Adrenal gland (tissue), 12 donors: ENCODE measurements around the gene FOXQ1. TPM values are rescaled to one million over a fixed set of nuclear protein-coding genes. Genes with fewer than 3 reads are reported as not detected.
"Not testable (repeated sequence)": the region's sequence is repeated elsewhere in the genome, so short reads cannot be mapped to it uniquely, and the experiment has no call there.

Source experiments
- DNase-seq, 7 donors: peaks; one replicate each; pipeline ENCODE4 v3.0.0-alpha.2; 2019 to 2020
- H3K27ac ChIP-seq, 5 donors: fragments of 200-600 bp; sonication (generic) in 4 of 5; 1 replicate in 3 of 5; 2 replicates in 2 of 5; pipeline versions ENCODE4 v1.5.1 to v1.8.0; 2016 to 2020; ENCODE audit warnings: mild to moderate bottlenecking in 1 of 5
- H3K27me3 ChIP-seq: fragments of 200-600 bp; 2 replicates; pipeline ENCODE4 v1.8.0; 2021
- H3K36me3 ChIP-seq, 2 donors: fragments of 200-600 bp; replicated peaks in 1 of 2; 1 replicate in 1 of 2; 2 replicates in 1 of 2; pipeline versions ENCODE4 v1.5.1 to v1.8.0; 2018 to 2022
- H3K4me1 ChIP-seq, 2 donors: fragments of 200-600 bp; replicated peaks in 1 of 2; 1 replicate in 1 of 2; 2 replicates in 1 of 2; pipeline versions ENCODE4 v1.5.1 to v1.8.0; 2018 to 2021
- H3K4me3 ChIP-seq, 4 donors: fragments of 200-600 bp; sonication (generic) in 3 of 4; one replicate each; pipeline ENCODE4 v1.5.1; 2016 to 2018
- H3K9me3 ChIP-seq, 3 donors: fragments of 200-600 bp; sonication (generic) in 1 of 3; replicated peaks in 1 of 3; 1 replicate in 2 of 3; 2 replicates in 1 of 3; pipeline versions ENCODE4 v1.5.1 to v1.8.0; 2016 to 2021
- POLR2A ChIP-seq, 2 donors: fragments of 450-650 bp; IDR thresholded peaks; one replicate each; pipeline ENCODE4 v1.6.1; 2017; ENCODE audit warnings: antibody characterized with exemption in 2 of 2, mild to moderate bottlenecking in 2 of 2, moderate library complexity in 1 of 2
- WGBS, 4 donors: extraction: QIAGEN DNeasy Blood & Tissue Kit in 2 of 4; methylation state at CpG; one replicate each; pipeline versions ENCODE4 v1.1.5 to v1.1.7; 2013 to 2017; 5-methylcytosine and 5-hydroxymethylcytosine counted together
- intact Hi-C, 2 donors: fragments of 100-400 bp; cut with DNase I; formaldehyde crosslinking; loops; one replicate each; pipeline versions ENCODE4 v1.14.1 to v1.15.0; 2022 to 2023
- polyA plus RNA-seq, 3 donors: library from polyadenylated mRNA; stranded (reverse); fragments of 200-250 nt in 2 of 3; fragments of 350-450 nt in 1 of 3; fragmentation: Illumina TruSeq in 1 of 3; extraction: RNeasy Lipid Tissue Mini Kit (QIAGEN cat#74804) in 1 of 3; gene quantifications; one replicate each; pipeline ENCODE4 v1.2.3, GENCODE V29; 2013 to 2014
- total RNA-seq, 9 donors: library from RNA; depleted of rRNA in 4 of 9; stranded (reverse); fragments of >200 nt in 4 of 9; fragments of 120-200 nt in 1 of 9; fragmentation: NEBNext Ultra II Directional in 1 of 9; extraction: Animal tissue kit (Norgen Biotek cat#: 25700) in 1 of 9; gene quantifications; one replicate each; pipeline versions ENCODE4 v1.1.0 to v1.2.4, GENCODE V29; 2013 to 2023
- TF ChIP-seq, protein P1 (sequence below), 6 experiments: fragments of 450-650 bp in 4 of 6; fragments of 200-600 bp in 2 of 6; sonication (generic) in 1 of 6; IDR thresholded peaks; 1 replicate in 5 of 6; 2 replicates in 1 of 6; pipeline versions ENCODE4 v1.5.1 to v1.8.0; 2016 to 2021; ENCODE audit warnings: antibody characterized with exemption in 6 of 6, mild to moderate bottlenecking in 2 of 6, moderate library complexity in 1 of 6
- donor health status: healthy with polysubstance abuse.
- donor health status: Bipolar disorder and iron deficiency.
- donor health status: DM: yes; HTN: yes; CAD: no.
- donor health status: DM: no; HTN: no; CAD: no.
- donor health status: DM: no; HTN: no; CAD: no.
- donor health status: DM: yes; HTN: yes; CAD: no.

Gene FOXQ1
- total and polyA plus RNA-seq, 12 donors = 0.05 to 0.24 (median 0.11) TPM; not detected in 9

GRCh38 chr6:1316489-1316971, 4.6 kb downstream of the FOXQ1 start:
- Histone ChIP-seq H3K36me3 (no peaks in the 10 kb centered on the region), H3K4me3 (peak overlapping the region in 3 of 4 donors; percentile 13 to 64 (median 24)), H3K27me3 (peaks cover 46% of the 10 kb centered on the region), H3K4me1 (peaks cover 3% of the 10 kb centered on the region in 2 donors), H3K9me3 (no peaks in the 10 kb centered on the region), H3K27ac (no peak overlapping the region)
- no peak for TF ChIP-seq POLR2A (IDR thresholded peaks at IDR 0.05)
- TF ChIP-seq, protein P1, sequence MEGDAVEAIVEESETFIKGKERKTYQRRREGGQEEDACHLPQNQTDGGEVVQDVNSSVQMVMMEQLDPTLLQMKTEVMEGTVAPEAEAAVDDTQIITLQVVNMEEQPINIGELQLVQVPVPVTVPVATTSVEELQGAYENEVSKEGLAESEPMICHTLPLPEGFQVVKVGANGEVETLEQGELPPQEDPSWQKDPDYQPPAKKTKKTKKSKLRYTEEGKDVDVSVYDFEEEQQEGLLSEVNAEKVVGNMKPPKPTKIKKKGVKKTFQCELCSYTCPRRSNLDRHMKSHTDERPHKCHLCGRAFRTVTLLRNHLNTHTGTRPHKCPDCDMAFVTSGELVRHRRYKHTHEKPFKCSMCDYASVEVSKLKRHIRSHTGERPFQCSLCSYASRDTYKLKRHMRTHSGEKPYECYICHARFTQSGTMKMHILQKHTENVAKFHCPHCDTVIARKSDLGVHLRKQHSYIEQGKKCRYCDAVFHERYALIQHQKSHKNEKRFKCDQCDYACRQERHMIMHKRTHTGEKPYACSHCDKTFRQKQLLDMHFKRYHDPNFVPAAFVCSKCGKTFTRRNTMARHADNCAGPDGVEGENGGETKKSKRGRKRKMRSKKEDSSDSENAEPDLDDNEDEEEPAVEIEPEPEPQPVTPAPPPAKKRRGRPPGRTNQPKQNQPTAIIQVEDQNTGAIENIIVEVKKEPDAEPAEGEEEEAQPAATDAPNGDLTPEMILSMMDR (IDR thresholded peaks at IDR 0.05) = no peak
- peak in 2 of 7 donors; percentile 9 to 17 for DNase-seq
- 0 to 3% (median 1%) methylated on average over 3 to 33 of the region's 35 CpGs for WGBS, 4 donors
- intact Hi-C loops = no loop called here

GRCh38 chr6:1317302-1317815, 5.5 kb downstream of the FOXQ1 start:
- Histone ChIP-seq H3K9me3 (no peaks in the 10 kb centered on the region), H3K27me3 (peaks cover 37% of the 10 kb centered on the region), H3K27ac (no peak overlapping the region), H3K36me3 (no peaks in the 10 kb centered on the region), H3K4me1 (no peaks in the 10 kb centered on the region), H3K4me3 (no peak overlapping the region)
- intact Hi-C loops = no loop called here
- WGBS, 4 donors = 47 to 98% (median 90%) methylated on average over 8 to 43 of the region's 43 CpGs
- TF ChIP-seq, protein P1 (IDR thresholded peaks at IDR 0.05) = no peak
- no peak for TF ChIP-seq POLR2A (IDR thresholded peaks at IDR 0.05)
- DNase-seq = no peak

GRCh38 chr6:1318036-1318435, 6.1 kb downstream of the FOXQ1 start:
- H3K27ac ChIP-seq = no peak overlapping the region
- 69 to 80% (median 74%) methylated on average over 6 to 7 of the region's 7 CpGs for WGBS, 4 donors
- intact Hi-C loops = no loop called here
- H3K4me3 ChIP-seq = no peak overlapping the region
- H3K4me1 ChIP-seq = no peaks in the 10 kb centered on the region
- peaks cover 30% of the 10 kb centered on the region for H3K27me3 ChIP-seq
- TF ChIP-seq POLR2A (IDR thresholded peaks at IDR 0.05) = no peak
- TF ChIP-seq, protein P1 (IDR thresholded peaks at IDR 0.05) = no peak
- no peak for DNase-seq
- H3K36me3 ChIP-seq = no peaks in the 10 kb centered on the region
- H3K9me3 ChIP-seq = no peaks in the 10 kb centered on the region

DNA sequence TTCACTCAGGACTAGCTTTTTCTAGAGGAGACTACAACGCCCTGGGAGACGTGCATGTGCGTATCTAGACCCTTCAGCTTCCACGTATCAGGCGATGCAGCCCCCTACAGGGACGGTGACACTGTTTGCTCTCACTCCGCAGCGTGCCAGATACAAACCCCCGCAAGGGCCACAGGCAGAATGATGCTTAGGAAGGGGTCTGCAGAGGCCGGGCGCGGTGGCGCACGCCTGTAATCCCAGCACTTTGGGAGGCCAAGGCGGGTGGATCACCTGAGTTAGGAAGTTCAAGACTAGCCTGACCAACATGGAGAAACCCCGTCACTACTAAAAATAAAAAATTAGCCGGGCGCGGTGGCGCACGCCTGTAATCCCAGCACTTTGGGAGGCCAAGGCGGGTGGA, 6.7 kb downstream of the FOXQ1 start:
- peaks cover 30% of the 10 kb centered on the region for H3K27me3 ChIP-seq
- H3K36me3 ChIP-seq, H3K4me3 ChIP-seq, DNase-seq, H3K4me1 ChIP-seq, H3K9me3 ChIP-seq, H3K27ac ChIP-seq, intact Hi-C loops: not testable (repeated sequence)
- 79 to 87% (median 84%) methylated on average over 9 to 15 of the region's 22 CpGs for whole genome bisulfite sequencing, 4 donors

GRCh38 chr6:1321738-1322137, 9.8 kb downstream of the FOXQ1 start:
- H3K27me3 ChIP-seq = no peaks in the 10 kb centered on the region
- H3K9me3 ChIP-seq = no peaks in the 10 kb centered on the region
- TF ChIP-seq POLR2A (IDR thresholded peaks at IDR 0.05) = no peak
- TF ChIP-seq, protein P1 (IDR thresholded peaks at IDR 0.05) = no peak
- intact Hi-C loops = no loop called here
- H3K4me1 ChIP-seq = no peaks in the 10 kb centered on the region
- no peak overlapping the region for H3K4me3 ChIP-seq
- H3K36me3 ChIP-seq = no peaks in the 10 kb centered on the region
- 3 to 19% (median 11%) methylated on average over 4 of the region's 4 CpGs for WGBS, 4 donors
- DNase-seq = no peak
- no peak overlapping the region for H3K27ac ChIP-seq
